GM18873 (cell line): Measurements from ENCODE around the gene CALM1.
A peak's percentile ranks its signal among the peaks of the same experiment; 100 is the strongest.

ENCODE experiments used
- ATAC-seq: cut with Tn5 transposase; IDR thresholded peaks from one replicate; pipeline ENCODE4 v1.9.1; 2021; ENCODE audit warnings: mild to moderate bottlenecking, moderate library complexity, moderate number of reproducible peaks; ENCODE audit not compliant: unreplicated experiment, low FRiP score

Gene CALM1

DNA sequence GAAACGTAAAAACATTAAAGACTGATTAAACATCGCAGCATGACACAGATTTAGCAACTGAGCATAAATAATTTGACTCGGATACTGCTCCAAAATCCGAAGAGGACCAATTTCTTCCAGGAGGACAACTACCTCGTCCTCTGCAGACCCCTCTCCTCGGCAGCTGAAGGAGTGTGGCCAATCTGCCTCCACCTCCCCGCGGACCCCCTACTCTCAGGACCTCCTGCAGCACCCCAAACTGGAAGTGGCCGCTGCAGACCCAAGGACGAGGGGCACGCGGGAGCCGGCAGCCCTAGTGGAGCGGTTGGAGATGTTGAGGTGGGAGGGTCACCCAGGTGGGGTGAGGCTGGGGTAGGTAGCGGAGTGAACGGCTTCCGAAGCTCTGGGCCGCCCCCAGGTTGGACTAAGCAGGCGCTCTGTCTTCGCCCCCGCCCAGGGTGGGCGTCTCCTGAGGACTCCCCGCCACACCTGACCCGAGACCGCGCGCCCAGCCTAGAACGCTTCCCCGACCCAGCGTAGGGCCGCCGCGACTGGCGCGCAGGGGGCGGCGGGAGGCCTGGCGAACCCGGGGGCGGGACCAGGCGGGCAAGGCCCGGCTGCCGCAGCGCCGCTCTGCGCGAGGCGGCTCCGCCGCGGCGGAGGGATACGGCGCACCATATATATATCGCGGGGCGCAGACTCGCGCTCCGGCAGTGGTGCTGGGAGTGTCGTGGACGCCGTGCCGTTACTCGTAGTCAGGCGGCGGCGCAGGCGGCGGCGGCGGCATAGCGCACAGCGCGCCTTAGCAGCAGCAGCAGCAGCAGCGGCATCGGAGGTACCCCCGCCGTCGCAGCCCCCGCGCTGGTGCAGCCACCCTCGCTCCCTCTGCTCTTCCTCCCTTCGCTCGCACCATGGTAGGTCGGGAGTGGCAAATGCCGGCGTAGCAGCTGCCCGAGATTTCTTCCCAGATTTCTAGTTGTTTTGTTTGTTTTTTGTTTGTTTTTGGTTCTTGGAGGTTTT, at the start of gene CALM1:
Gene CALM1 (plus strand): TSS at position 689 of the 999 bp plus-strand sequence. CDS start 202 bp downstream, at position 891.
- ATAC-seq = peak; percentile 46

DNA sequence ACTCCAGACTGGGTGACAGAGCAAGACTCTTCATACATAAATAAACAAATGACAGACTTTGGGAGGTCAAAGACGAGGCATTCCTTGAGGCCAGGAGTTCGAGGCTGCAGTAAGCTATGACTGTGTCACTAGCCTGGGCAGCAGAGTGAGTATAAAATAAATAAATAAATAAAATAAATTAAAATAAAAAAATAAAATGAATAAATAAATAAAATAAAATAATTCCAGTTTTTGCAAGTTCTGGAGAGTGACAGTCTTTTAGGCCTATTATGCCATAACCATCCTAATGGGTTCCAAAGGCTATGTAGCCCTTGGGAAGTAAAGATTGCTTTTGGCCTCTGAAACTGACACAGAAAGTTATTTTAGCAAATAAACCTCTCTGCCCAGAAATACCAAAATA, 48.6 kb upstream of the CALM1 start:
- ATAC-seq = no peak

DNA sequence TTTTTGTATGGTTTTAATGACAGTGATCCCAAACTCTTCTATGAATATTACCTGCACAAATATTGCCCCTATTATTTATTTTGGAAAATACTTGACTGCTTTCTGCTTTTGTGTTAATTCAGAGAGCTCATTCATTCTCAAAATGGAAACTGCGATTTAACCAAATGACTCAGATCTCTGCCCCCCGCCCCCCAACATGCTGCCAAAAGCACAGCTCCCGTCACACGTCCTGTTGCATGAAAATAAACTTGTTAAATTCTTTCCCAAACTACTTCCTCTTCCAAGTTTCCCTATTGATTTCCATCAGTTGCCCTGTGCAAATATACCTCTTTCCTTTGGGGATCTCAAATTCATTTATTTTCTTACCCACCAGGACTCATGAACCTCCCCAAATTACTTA, 47.1 kb upstream of the CALM1 start:
- no peak for ATAC-seq

DNA sequence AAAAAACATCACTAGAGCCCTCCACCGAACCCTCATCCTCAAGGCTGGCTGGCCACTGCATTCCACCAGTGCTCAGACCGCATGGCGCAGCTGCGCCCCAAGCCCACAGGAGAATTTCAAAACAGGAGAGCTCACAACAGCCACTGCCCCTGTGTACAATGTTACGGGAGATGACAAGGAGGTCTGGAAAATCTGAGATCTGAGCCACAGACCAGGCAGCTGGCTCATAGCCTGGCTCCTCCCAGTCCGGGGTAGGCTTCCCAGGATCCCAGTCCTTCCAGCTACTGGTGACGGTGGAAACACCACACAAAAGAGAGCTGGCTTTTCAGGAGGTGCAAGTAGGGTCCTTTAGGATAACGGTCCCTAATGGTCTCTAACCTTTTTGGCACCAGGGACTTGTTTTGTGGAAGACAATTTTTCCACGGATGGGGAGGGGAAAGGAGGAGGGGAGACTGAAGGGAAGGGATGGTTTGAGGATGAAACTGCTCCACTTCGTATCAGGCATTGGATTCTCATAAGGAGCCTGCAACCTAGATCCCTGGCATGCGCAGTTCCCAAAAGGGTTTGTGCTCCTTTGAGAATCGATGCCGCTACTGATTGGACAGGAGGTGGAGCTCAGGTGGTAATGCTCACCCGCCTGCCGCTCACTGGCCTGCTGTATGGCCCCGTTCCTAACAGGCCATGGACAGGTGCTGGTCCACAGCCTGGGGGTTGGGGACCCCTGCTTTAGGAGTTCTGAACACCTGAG, 42.1 kb upstream of the CALM1 start:
- no peak for ATAC-seq

DNA sequence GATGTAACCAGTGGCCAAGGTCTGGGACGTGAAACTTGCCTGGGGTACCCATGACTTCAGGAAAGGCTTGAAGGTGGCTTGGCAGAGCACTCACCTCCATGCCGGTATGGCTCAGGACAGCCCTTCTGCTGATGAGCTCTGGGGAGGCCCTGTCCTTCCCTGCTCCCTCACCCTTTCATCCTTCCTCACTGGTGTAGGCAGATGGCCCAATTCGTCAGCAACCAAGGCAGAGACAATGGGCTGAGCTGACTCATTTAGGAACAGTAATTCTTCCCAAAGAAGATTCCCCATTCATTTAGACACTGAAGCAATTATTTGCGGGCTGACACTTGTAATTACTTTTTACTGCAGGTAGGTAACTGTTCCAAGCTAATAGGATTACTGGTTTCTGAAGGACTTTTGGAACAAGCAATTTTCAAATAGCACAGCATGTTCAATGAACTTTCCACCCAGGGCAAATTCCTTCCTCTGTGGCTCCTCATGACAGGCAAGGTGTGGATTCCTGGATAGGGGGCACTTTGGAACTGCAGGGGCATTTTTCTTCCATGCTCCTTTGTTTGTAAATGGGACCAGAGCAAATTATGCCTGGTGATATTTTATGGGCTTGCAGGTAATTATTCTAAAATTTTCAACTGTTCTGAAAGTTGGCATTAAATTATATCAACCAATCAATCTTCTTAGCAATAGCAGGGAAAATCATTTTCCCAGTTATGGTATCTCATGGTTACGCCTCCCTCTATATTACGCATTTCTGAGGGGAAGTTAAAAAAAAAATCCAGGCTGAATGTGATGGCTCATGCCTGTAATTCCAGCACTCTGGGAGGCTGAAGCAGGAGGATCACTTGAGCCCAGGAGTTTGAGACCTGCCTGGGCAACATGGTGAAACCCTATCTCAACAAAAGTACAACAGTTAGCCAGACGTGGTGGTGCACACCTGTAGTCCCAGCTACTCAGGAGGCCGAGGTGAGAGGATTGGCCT, 41.0 kb upstream of the CALM1 start:
- no peak for ATAC-seq

DNA sequence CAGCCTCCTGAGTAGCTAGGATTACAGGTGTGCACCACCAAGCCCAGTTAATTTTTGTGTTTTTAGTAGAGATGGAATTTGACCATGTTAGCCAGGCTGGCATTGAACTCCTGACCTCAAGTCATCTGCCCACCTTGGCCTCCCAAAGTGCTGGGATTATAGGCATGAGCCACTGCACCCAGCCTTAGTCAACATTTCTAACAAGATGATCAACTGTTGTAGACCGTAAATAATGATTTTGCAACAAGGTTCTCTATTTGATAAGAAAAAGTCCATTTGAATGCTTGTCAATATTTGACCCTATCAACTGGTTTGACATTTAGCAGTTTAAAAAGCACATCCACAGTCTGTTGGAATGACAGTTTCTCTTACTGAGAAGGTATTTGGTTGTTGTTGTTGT, 39.9 kb upstream of the CALM1 start:
- ATAC-seq = no peak

DNA sequence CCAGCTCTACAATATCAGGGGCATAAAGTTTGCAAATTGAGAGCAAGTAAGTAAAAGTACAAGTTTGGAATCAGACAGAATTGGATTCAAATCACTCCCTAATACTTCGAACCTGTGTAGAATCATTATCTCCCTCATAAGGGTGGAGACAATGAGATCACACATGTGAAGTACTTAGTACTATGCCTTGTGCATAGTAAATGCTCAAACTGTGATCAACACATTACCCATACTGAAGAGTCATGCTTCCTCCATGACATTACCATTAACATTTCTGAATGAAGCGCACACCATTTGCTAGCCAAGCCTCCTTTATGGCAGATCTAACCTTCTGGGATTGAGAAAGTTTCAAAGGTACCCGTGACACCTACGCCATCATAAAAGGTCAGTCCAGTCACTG, 38.5 kb upstream of the CALM1 start:
- no peak for ATAC-seq

DNA sequence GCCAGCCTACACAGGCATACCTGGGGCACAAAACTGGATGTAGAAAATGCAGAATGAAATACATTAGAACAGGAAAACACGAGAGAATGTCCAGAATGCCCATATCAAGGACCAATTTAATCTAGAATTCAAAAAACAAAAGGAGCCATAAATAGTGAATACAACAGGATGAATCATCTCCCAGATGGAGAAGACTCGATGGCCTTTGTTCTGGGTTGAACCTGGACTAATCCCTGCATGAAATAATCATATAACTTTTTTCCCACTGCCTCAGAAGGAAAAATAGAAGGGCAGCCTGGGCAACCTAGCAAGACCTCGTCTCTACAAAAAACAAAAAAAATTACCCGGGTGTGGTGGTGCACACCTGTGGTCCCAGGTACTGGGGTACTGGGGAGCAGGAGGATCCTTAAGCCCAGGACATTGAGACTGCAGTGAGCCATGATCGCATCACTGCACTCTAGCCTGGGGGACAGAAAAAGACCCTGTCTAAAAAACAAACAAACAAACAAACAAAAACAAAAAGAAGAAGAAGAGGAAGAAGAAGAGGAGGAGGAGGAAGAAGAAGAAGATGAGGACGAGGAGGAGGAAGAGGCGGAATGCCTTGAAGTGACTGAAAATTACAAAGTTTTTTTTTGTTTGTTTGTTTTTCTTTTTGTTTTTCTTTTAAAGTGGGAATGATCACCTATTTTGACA, 34.8 kb upstream of the CALM1 start:
- no peak for ATAC-seq

DNA sequence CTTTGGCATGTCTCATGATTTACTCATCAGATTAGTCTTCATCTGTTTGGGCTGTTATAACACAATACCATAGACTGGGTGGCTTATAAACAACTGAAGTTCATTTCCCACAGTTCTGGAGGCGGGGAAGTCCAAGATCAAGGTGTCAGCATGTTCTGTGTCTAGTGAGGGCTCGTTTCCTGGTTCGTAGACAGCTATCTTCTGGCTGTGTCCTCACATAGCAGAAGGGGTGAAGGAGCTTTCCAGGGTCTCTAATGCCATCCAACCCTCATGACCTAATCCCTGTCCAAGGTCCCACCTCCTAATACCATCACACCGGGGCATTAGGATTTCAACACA, 34.3 kb upstream of the CALM1 start:
- no peak for ATAC-seq

DNA sequence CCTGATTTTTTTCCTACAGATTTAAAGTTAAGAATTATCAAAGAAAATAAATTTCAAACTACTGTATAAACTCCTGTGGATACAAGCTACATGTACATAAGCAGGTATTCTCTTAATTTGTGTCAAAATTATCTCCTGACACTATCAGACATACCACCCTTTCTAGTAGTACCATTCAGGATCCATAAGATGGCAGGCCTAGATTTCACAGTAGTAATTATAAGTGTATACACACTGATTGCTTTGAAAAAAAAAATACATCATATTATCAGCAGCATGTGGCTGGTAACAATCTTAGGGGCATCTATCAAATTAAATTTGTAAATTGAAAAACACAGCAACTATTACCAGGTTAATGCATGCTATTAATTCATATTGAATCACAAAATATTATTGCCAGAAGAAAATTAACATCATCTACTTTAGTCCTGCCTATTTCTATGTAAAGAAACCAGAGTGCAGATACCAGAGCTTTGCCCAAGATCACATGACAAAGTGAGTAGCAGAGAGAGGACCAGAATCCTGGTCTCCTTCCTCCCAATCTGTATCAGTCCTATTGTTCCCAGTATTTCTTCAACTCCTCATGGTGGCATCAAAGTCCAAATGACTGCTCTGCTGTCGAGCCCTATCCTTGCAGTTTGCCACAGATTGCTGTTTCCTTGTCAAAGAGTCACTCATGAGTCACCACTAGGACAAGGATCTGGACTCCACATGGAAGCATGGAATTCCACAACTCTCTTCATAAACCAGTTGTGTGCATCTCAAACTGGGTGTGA, 27.7 kb upstream of the CALM1 start:
- no peak for ATAC-seq

DNA sequence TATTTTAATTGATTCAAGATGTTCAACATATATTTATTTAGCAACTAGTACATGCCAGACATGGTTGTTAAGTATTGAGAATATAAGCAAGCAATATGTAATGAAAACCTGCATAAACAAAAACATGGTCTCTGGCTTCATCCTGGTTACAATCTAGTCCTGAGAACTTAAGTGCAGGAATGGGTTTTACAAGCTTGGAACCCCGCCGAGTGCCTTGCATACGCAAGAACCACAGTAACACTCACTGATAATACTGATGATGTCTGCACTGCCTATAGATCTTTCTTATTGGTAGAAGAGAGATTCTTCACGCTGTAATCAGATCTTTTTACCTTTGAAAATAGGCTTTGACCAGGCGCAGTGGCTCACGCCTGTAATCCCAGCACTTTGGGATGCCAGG, 22.9 kb upstream of the CALM1 start:
- no peak for ATAC-seq

DNA sequence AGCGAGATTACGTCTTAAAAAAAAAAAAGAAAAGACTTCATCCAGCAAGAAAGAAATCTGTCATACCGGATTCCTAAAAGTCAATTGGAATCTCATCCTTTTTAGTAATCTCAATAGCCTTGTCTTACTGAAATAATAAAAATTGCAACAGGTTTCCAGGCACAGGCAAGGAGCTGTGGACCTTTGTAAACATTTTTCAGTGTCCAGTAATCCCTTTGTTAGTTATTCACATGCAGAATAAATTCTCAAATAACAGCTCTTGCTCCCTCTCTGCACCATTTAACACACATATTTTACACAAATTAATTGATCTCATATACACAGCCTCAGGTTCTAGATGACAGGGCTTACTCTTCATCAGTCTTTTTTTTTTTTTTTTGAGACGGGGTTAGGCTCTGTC, 22.0 kb upstream of the CALM1 start:
- ATAC-seq = no peak

DNA sequence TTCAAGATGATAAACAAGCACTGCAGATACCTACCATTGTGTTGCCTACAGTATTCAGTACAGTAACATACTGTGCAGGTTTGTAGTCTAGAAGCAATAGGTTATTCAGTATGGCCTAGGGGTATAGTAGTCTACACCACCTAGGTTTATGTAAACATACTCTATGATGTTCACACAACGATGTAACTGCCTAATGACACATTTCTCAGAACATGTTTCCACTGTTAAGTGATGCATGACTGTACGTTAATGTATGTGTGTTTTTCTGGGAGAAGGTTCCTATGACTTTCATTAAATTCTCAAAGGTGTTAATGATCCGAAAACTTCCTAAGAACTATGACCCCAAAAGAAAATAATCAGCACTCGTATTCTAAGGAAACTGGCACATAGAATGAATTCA, 20.9 kb upstream of the CALM1 start:
- ATAC-seq = no peak

DNA sequence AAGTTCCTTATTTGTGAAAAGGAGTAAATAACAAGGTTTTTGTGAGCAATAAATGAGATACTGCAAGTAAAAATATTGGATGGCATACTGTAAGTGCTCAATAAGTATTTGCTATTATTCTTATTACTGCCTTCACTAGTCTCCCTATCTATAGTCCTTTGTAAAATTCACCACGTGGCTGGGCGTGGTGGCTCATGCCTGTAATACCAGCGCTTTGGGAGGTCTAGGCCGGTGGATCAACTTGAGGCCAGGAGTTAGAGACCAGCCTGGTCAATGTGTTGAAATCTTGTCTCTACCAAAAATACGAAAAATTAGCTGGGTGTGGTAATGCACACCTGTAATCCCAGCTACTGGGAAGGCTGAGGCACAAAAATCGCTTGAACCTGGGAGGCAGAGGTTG, 18.6 kb upstream of the CALM1 start:
- ATAC-seq = no peak

DNA sequence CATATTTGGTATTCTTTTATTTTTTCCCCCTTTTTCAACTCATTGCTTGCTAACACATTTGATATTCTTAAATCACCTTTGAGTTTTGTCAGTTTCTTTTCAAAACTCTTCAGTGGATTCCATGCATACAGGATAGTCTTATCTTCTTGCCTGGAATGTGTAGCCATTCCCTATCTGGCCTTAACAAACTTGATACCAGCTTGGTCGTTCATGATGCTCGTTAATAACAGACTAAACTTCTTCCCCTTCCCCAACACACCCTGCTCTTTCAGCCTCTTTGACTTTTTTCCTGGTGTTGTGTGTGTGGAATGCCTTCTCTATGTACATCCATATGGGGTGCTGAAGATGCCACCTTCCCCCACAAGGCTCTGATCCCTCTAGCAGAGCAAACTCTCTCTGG, 17.7 kb upstream of the CALM1 start:
- ATAC-seq = no peak

DNA sequence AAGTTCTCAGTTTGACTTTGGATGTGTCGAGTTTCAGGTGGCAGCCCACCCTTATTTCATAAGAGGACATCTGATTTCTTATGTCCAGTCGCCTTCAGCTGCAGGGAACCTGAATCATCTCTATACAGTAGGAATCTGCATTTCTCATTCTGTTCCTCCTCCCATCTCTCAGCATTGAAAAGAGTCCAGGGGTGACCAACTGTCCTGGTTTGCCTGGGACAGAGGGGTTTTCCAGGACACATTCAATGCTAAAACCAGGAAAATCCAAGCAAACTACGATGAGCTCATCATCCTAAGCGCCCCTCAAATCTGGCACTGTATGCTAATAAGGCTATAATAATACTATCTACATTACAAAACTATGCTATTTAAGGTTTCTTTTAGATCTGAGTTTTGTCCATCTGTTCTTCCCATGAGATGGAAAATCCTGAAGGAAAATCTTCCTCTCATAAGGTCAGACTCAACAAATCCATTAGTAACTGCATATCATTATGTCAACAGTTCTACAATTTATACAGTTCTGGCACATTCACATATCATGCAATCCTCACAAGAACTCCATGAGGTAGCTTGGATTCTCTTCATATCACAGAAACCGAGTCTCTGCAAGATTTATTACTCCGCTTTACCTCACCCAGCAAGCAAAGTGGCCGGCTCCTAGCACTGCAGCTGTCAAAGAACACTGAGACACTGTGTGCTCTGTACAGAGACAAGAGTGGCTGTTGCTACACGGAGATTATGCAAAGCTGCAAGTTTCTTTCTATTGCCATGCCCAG, 15.6 kb upstream of the CALM1 start:
- no peak for ATAC-seq

DNA sequence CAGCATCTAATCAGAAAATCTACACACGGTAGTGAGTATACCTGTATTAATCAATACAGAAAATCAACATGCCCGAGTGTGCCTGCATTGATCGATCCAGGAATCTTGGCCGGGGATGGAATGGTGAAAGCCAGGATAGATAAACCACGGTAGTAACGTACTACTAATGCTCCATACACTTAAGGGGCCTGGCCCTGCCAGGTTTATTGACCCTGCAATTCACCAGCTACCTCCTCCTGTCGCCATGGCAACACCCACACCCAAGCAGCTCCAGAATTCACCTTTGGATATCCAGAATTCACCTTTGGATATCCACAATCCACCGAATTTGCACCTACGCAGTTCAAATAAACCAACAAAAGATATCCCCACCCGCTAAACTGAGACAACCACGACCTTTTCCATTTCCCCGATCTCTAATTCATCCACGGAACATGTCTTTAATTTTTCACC, 14.8 kb upstream of the CALM1 start:
- no peak for ATAC-seq

DNA sequence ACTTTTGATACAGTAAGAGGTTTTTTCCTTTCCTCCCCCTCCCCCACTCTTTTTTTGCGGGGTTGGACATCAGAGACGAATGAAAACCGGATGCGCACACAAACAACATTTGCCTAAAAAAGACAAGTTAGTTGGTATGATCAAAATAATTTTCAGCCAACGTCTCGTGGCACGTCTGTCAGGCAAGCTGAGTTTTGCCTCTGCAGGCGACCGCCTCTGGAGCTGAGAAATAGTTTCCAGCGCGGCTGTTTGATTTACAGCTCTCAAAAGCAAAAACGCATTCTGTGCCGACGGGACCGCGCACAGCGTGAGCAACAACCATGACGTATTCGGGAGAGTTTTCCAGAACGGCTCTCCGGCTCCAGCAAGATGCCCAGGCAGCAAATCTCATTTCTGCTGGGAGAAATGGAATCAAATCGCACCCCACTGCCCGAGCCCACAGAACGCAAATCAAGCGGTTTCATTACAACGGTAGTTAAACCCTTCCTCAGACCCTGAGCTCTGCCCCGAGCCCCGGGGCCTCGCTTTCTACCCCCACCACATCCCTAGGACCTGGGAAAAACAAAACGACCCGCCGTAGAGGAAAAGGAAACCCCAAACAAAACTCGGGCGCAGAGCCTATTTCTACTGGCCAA, 14.2 kb upstream of the CALM1 start:
- ATAC-seq = peak; percentile 7
